Suprapubic skin (tissue), 4 donors: ENCODE measurements around the gene PLCD1. TPM values are rescaled to one million over a fixed set of nuclear protein-coding genes. Genes with fewer than 3 reads are reported as not detected.

Experiments
- DNase-seq, 2 donors: peaks; one replicate each; pipeline ENCODE4 v3.0.0-alpha.2; 2019; ENCODE audit warnings: low spot score in 2 of 2
- H3K27ac ChIP-seq: fragments of 200-600 bp; sonication (generic); one replicate; pipeline ENCODE4 v1.5.1; 2019
- H3K27me3 ChIP-seq: fragments of 200-600 bp; sonication (generic); one replicate; pipeline ENCODE4 v1.5.1; 2019
- H3K36me3 ChIP-seq: fragments of 200-600 bp; sonication (generic); one replicate; pipeline ENCODE4 v1.5.1; 2019
- H3K4me1 ChIP-seq: fragments of 200-600 bp; sonication (generic); one replicate; pipeline ENCODE4 v1.5.1; 2019
- H3K4me3 ChIP-seq: fragments of 200-600 bp; sonication (generic); one replicate; pipeline ENCODE4 v1.5.1; 2019; ENCODE audit warnings: mild to moderate bottlenecking
- H3K9me3 ChIP-seq: fragments of 200-600 bp; sonication (generic); one replicate; pipeline ENCODE4 v1.5.1; 2019
- EP300 ChIP-seq: sonication (generic); formaldehyde crosslinking; IDR thresholded peaks from one replicate; pipeline ENCODE4 v1.6.1; 2017; ENCODE audit warnings: antibody characterized with exemption
- POLR2A ChIP-seq, 2 donors: fragments of 450-650 bp; IDR thresholded peaks; one replicate each; pipeline ENCODE4 v1.6.1; 2017; ENCODE audit warnings: antibody characterized with exemption in 2 of 2, mild to moderate bottlenecking in 2 of 2, moderate library complexity in 2 of 2
- POLR2AphosphoS5 ChIP-seq, 3 donors: sonication (generic); formaldehyde crosslinking; IDR thresholded peaks; one replicate each; pipeline ENCODE4 v1.6.1; 2017; ENCODE audit warnings: antibody characterized with exemption in 3 of 3
- WGBS: methylation state at CpG from one replicate; pipeline ENCODE4 v1.1.5; 2018; 5-methylcytosine and 5-hydroxymethylcytosine counted together
- total RNA-seq, 4 donors: library from RNA; depleted of rRNA; stranded (reverse); fragments of >200 nt; gene quantifications; one replicate each; pipeline ENCODE4 v1.1.0, GENCODE V29; 2016
- TF ChIP-seq, protein P1 (sequence below), 2 donors: fragments of 200-600 bp in 1 of 2; fragments of 450-650 bp in 1 of 2; sonication (generic) in 1 of 2; IDR thresholded peaks; one replicate each; pipeline ENCODE4 v1.5.1; 2016 to 2019; ENCODE audit warnings: antibody characterized with exemption in 2 of 2, mild to moderate bottlenecking in 1 of 2, moderate library complexity in 1 of 2

PLCD1 gene
- total RNA-seq, 4 donors from 2014 or later = 32.3 to 42.2 (median 39.3) TPM

DNA sequence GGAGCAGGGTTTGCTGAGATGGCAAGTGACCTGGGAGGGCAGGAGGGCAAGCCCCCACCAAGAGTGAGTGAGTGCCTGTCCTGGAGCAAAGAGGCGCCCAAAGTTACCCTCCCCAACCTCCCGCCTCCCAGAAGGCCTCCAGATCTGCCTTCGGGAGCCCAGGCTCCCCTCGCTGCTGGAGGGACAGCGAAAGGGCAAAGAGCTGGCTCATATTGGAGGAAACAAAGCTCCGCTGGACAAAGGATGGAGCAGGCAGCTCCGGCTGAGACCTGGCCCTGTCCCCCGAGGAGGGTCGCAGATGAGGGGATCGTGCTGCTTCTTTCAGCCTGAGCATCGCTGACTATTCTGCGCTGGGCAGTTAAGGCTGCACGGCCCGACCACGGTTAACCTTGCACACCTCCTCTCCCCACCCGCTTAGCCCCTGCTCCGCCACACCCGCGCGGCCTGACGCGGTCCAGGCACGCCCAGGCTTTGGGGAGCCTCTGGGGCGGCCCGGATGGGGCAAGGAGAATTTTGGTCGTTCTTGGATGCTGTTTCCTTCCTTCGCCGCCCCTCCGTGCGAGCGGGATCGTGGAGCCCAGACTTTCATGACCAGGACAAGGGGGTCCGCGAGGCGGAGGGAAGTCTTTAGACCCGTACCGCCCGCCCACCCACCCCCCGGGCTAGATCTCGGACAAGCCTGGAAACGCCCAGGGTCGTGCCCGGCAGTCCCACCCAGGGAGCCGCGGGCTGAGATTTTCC lies 651 bp downstream of the PLCD1 start:
- Histone ChIP-seq H3K9me3 (no peaks in the 10 kb centered on the region), H3K36me3 (no peaks in the 10 kb centered on the region), H3K4me3 (peak overlapping the region; percentile 87), H3K27ac (peak overlapping the region; percentile 92), H3K27me3 (no peaks in the 10 kb centered on the region), H3K4me1 (peaks cover 86% of the 10 kb centered on the region)
- DNase-seq = peak; percentile 74 to 82
- 25% methylated on average over 32 of the region's 45 CpGs for WGBS
- TF ChIP-seq POLR2AphosphoS5 (IDR thresholded peaks at IDR 0.05) (no peak), POLR2A (IDR thresholded peaks at IDR 0.05) (no peak), EP300 (no peak)
- TF ChIP-seq, protein P1, sequence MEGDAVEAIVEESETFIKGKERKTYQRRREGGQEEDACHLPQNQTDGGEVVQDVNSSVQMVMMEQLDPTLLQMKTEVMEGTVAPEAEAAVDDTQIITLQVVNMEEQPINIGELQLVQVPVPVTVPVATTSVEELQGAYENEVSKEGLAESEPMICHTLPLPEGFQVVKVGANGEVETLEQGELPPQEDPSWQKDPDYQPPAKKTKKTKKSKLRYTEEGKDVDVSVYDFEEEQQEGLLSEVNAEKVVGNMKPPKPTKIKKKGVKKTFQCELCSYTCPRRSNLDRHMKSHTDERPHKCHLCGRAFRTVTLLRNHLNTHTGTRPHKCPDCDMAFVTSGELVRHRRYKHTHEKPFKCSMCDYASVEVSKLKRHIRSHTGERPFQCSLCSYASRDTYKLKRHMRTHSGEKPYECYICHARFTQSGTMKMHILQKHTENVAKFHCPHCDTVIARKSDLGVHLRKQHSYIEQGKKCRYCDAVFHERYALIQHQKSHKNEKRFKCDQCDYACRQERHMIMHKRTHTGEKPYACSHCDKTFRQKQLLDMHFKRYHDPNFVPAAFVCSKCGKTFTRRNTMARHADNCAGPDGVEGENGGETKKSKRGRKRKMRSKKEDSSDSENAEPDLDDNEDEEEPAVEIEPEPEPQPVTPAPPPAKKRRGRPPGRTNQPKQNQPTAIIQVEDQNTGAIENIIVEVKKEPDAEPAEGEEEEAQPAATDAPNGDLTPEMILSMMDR (IDR thresholded peaks at IDR 0.05) = no peak

DNA sequence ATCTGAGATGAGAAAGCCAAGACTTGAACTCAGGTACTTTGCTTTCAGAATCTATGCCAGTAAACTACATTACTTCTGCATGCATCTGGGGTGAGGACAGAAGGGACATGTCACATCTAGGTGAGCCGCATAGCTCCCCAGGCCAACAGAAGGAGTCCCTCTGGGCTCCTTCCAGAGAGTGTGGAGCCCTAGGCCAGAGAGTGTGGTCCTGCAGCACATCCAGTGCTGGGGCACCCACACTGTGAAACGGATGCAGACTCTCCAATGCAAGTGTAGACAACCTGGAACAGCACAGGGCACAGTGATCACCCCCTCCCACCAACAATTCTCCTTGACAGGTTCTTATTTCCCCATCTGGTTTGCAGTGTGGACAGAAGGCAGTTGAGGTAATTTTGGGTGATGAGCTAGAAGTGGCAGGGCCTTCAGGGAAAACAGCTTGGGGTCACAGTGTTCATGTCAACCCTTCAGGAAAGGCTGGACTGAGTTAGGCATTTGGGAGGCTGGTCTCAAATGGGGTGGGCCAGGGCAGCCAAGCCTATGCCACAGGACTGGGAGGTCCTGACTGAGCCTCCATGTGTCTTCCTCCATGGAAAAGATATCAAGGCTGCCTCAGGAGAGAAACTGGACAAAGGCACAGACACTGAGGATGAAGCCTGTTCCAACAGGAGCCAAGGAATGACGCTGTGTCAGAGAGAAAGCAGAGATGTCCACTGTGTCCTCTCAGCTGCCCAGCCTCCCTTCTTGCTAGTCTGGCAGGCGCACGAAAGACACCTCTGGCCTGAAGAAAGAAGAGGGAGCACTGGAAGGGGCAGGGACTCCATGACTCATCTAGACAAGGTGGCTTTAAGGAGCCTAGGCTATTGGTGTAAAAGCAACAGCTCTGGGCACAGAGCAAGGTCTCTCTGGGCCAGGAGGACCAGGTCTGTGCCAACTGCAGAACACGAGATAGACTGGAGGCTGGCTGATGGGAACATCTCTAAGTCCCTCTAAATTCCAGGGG lies 1.7 kb downstream of the PLCD1 start:
- Histone ChIP-seq H3K27ac (peak overlapping the region; percentile 92), H3K4me1 (peaks cover 92% of the 10 kb centered on the region), H3K9me3 (no peaks in the 10 kb centered on the region), H3K27me3 (no peaks in the 10 kb centered on the region), H3K36me3 (no peaks in the 10 kb centered on the region), H3K4me3 (peak overlapping the region; percentile 87)
- WGBS = 74% methylated on average over 6 of the region's 6 CpGs
- DNase-seq = no peak
- TF ChIP-seq EP300 = no peak
- no peak for TF ChIP-seq POLR2A (IDR thresholded peaks at IDR 0.05)
- no peak for TF ChIP-seq POLR2AphosphoS5 (IDR thresholded peaks at IDR 0.05)
- TF ChIP-seq, protein P1 (IDR thresholded peaks at IDR 0.05) = no peak

DNA sequence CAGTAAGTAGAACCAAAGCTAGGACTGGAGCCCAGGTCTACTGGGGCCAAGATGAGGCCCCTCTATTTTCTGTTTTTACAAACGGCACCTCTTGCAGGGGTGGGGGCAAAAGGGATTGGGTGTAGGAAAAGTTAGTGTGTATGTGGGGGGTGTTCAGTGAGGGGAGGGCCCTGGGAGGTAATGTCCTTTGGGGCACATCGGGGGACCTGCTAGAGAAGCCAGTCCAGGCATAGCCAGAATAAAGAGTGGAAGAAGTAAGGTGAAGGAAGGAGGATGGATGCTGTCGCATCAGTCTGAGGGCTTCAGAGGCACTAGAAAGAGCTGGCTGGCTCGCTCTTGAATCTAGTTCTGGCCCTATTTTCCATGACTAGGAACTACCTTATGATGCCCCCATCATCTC lies 2.6 kb downstream of the PLCD1 start:
- Histone ChIP-seq H3K36me3 (no peaks in the 10 kb centered on the region), H3K4me3 (no peak overlapping the region), H3K9me3 (no peaks in the 10 kb centered on the region), H3K27me3 (no peaks in the 10 kb centered on the region), H3K27ac (no peak overlapping the region), H3K4me1 (peaks cover 89% of the 10 kb centered on the region)
- TF ChIP-seq POLR2A (IDR thresholded peaks at IDR 0.05) = no peak
- TF ChIP-seq POLR2AphosphoS5 (IDR thresholded peaks at IDR 0.05) = no peak
- TF ChIP-seq, protein P1 (IDR thresholded peaks at IDR 0.05) = no peak
- TF ChIP-seq EP300 = no peak
- 68% methylated on average over 4 of the region's 4 CpGs for WGBS
- no peak for DNase-seq

DNA sequence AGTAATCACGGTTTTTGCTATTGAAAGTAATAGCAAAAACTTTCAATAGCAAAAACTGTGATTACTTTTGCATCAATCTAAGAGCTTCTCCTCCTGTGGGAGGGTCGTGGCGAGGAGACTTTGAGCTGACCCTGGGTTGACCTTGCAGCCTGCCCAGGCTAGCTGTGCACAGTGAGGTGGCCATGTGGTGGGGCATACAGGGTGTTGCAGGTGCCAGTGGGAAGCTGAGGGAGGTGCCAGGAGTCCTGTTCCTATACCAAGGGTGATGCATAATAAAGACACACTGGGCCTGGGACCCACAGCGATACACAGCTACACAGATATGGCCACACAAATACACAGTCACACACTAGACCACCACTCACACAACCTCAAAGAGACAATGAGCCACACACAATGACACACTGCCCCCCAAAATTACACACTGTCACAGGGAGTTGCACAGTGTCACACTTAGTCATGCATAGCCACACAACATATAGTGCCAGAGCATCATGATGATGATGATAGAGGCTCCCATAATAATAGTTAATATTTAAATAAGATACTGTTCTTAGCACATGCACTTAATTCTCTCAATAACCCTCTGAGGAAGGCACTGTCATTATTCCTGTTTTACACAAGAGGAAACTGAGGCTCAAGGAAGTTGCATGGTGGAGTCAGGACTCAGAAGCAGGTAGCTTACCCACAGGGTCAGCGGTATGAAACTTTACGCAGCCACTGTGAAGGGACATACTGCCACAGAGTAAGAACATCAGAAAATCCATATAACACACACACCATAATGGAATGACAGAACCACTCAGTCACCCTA lies 6.3 kb downstream of the PLCD1 start:
- peaks cover 52% of the 10 kb centered on the region for H3K4me1 ChIP-seq
- peak in 1 of 2 donors; percentile 56 for DNase-seq
- peaks cover 21% of the 10 kb centered on the region for H3K36me3 ChIP-seq
- 74% methylated on average over 5 of the region's 6 CpGs for WGBS
- H3K9me3 ChIP-seq = no peaks in the 10 kb centered on the region
- no peaks in the 10 kb centered on the region for H3K27me3 ChIP-seq
- TF ChIP-seq, protein P1 (IDR thresholded peaks at IDR 0.05) = no peak
- peak overlapping the region; percentile 77 for H3K4me3 ChIP-seq
- H3K27ac ChIP-seq = no peak overlapping the region
